GM12873 (cell line): Measurements from ENCODE around the gene RBM10.

Experiments used
- CTCF ChIP-seq: IDR thresholded peaks from 2 replicates; pipeline ENCODE4 v1.5.1; 2012; ENCODE audit warnings: low read depth, mild to moderate bottlenecking, moderate library complexity, low read length, control low read depth; ENCODE audit not compliant: insufficient read depth; ENCODE audit errors: missing control alignments

Gene RBM10

GRCh38 chrX:47232803-47233332 is 87.8 kb downstream of the RBM10 start, which contains the start of gene USP11:
Gene USP11, plus strand, starts transcription at chrX:47233009. Its CDS starts 35 bp downstream, at chrX:47233044.
- TF ChIP-seq CTCF: no peak

- TF ChIP-seq CTCF: no peak
Observed at GRCh38 chrX:47233333-47234113, 88.5 kb downstream of the RBM10 start.

GRCh38 chrX:47234583-47234982 is 89.6 kb downstream of the RBM10 start:
- TF ChIP-seq CTCF: no peak

GRCh38 chrX:47235691-47236103 is 90.7 kb downstream of the RBM10 start:
- TF ChIP-seq CTCF: no peak
